A673 (cell line): ENCODE data around the gene SMIM45.

ENCODE experiments used
- BruUV-seq: library from RNA; stranded (reverse); fragments of 400-500 nt; replicated peaks from 2 replicates; lab custom pipeline; 2021; lab: Mats Ljungman, UMichigan
- CTCF ChIA-PET: fragments of 300-600 bp; sonication (Branson Sonifier 250); formaldehyde crosslinking; loops from one replicate; lab custom pipeline; 2022; ENCODE audit warnings: antibody characterized with exemption; lab: Charles Lee
- POLR2A ChIA-PET: fragments of 300-600 bp; sonication (Branson Sonifier 250); formaldehyde crosslinking; loops from one replicate; lab custom pipeline; 2022; ENCODE audit warnings: antibody characterized with exemption; ENCODE audit not compliant: low non-redundant PET; lab: Charles Lee
- DNase-seq: peaks from one replicate; pipeline ENCODE4 v3.0.0-alpha.2; 2015; ENCODE audit warnings: low spot score
- H3K27ac ChIP-seq: fragments of 200-600 bp; sonication (generic); 2 replicates; pipeline ENCODE4 v1.5.1; 2016; ENCODE audit warnings: mixed run types, low read depth, mild to moderate bottlenecking, mixed read lengths, antibody characterized with exemption, low read length; ENCODE audit not compliant: poor library complexity, severe bottlenecking
- H3K27me3 ChIP-seq: fragments of 200-600 bp; sonication (generic); replicated peaks from 2 replicates; pipeline ENCODE4 v1.6.1; 2017; ENCODE audit warnings: mixed run types, low read depth, mild to moderate bottlenecking, mixed read lengths, antibody characterized with exemption, low read length; ENCODE audit not compliant: insufficient read depth, poor library complexity
- H3K36me3 ChIP-seq: fragments of 200-600 bp; sonication (generic); 2 replicates; pipeline ENCODE4 v1.6.1; 2016; ENCODE audit warnings: mixed run types, mild to moderate bottlenecking, mixed read lengths, antibody characterized with exemption, low read length; ENCODE audit not compliant: insufficient read depth, poor library complexity, severe bottlenecking
- H3K4me1 ChIP-seq: fragments of 200-600 bp; sonication (generic); 2 replicates; pipeline ENCODE4 v1.6.1; 2017; ENCODE audit warnings: mixed run types, mild to moderate bottlenecking, mixed read lengths, antibody characterized with exemption, low read length; ENCODE audit not compliant: insufficient read depth, poor library complexity, severe bottlenecking
- H3K4me3 ChIP-seq: fragments of 200-600 bp; sonication (generic); 2 replicates; pipeline ENCODE4 v1.5.1; 2016; ENCODE audit warnings: low read depth, mixed run types, mild to moderate bottlenecking, mixed read lengths, low read length; ENCODE audit not compliant: poor library complexity, severe bottlenecking
- H3K9me3 ChIP-seq: fragments of 200-600 bp; sonication (generic); 2 replicates; pipeline ENCODE4 v1.6.1; 2016; ENCODE audit warnings: mixed run types, low read depth, mild to moderate bottlenecking, mixed read lengths, antibody characterized with exemption, low read length; ENCODE audit not compliant: poor library complexity, severe bottlenecking
- EZH2 ChIP-seq: fragments of 200-600 bp; sonication (generic); IDR thresholded peaks from 2 replicates; pipeline ENCODE4 v1.6.1; 2017; ENCODE audit warnings: borderline replicate concordance, low read depth, mild to moderate bottlenecking, mixed read lengths, antibody characterized with exemption, low read length; ENCODE audit not compliant: poor library complexity, severe bottlenecking
- intact Hi-C: fragments of 100-400 bp; cut with micrococcal nuclease; formaldehyde crosslinking; loops from one replicate; pipeline ENCODE4 v1.10.0; 2022; ENCODE audit not compliant: unreplicated experiment
- TF ChIP-seq, protein P1 (sequence below): fragments of 300-800, 200-600 bp; sonication (generic); conservative IDR thresholded peaks from 2 replicates; pipeline ENCODE4 v1.5.1; 2017; ENCODE audit warnings: low read depth, mild to moderate bottlenecking, antibody characterized with exemption, low read length, moderate library complexity, mixed read lengths

Gene SMIM45

DNA sequence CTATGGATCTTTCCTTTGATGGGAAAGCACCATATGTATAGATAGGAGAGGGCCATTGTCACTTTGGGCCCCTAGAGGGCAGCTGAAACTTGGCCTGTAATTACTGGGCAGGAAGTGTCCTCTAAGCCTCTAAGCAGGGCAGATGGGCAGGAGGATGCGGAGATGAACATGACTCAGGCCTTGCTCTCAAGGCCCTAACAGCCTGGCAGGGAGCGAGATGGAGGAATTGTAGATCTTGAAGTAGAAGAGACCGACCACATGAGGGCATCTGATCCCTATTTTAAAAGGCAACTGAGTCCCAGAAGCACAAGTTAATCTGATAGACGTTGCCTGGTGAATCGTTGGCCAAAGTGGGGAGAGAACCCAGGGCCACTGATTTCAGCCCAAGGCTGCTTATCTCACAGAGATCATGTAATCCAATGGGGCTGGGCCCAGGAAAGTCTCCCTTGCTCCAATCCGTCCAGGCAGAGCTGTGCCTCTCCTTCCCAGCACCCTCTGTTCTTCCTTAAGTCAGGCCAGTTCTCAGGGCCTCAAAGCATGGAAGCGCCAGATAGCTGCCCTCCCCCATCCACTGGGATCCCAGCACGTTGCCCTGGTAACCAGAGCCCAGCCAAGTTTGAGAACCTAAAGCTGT is 14.8 kb downstream of the SMIM45 start:
- H3K4me3 ChIP-seq, result no peak overlapping the region
- no TSS peak for BruUV-seq
- DNase-seq, result peak; percentile 79
- TF ChIP-seq, protein P1, sequence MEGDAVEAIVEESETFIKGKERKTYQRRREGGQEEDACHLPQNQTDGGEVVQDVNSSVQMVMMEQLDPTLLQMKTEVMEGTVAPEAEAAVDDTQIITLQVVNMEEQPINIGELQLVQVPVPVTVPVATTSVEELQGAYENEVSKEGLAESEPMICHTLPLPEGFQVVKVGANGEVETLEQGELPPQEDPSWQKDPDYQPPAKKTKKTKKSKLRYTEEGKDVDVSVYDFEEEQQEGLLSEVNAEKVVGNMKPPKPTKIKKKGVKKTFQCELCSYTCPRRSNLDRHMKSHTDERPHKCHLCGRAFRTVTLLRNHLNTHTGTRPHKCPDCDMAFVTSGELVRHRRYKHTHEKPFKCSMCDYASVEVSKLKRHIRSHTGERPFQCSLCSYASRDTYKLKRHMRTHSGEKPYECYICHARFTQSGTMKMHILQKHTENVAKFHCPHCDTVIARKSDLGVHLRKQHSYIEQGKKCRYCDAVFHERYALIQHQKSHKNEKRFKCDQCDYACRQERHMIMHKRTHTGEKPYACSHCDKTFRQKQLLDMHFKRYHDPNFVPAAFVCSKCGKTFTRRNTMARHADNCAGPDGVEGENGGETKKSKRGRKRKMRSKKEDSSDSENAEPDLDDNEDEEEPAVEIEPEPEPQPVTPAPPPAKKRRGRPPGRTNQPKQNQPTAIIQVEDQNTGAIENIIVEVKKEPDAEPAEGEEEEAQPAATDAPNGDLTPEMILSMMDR, result peak; percentile 60
- no peak for TF ChIP-seq EZH2
- no peaks in the 10 kb centered on the region for H3K27me3 ChIP-seq
- intact Hi-C loops, result loop anchor here (2.0 to 5.0 kb wide), 2 partner anchors 146 to 471 kb away; no protein-coding TSS in a partner anchor
- CTCF ChIA-PET, result interaction anchor here (0.5 to 0.6 kb wide), 2 partner anchors 146 to 491 kb away, joined by 3 to 10 read pairs; no protein-coding TSS in a partner anchor
- H3K36me3 ChIP-seq, result no peaks in the 10 kb centered on the region
- H3K9me3 ChIP-seq, result no peaks in the 10 kb centered on the region
- peaks cover 12% of the 10 kb centered on the region for H3K4me1 ChIP-seq
- POLR2A ChIA-PET, result interaction anchor here (0.7 kb wide), 1 partner anchor 54 kb away, joined by 26 read pairs; no protein-coding TSS in a partner anchor
- H3K27ac ChIP-seq, result no peak overlapping the region

DNA sequence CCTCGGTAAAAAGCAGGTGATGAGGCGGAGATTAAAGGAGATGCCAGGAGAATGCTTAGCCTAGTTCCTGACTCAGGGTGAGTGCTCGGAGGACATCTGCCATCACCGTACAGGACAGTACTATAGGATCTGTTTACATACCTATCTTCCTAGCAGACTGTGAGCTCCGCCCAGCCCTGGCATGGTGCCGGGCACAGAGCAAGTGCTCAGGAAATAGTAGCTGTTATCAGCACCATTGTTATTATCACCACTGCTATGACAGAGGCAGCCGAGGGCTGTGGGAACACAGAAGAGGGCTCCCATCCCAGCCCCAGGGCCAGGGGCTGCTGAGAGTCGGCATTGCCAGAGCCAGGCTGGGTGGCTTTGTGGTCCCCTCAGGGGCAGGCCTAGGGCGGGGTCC is 16.7 kb downstream of the SMIM45 start:
- TF ChIP-seq EZH2, result no peak
- TF ChIP-seq, protein P1, result no peak
- POLR2A ChIA-PET, result no interaction called here

DNA sequence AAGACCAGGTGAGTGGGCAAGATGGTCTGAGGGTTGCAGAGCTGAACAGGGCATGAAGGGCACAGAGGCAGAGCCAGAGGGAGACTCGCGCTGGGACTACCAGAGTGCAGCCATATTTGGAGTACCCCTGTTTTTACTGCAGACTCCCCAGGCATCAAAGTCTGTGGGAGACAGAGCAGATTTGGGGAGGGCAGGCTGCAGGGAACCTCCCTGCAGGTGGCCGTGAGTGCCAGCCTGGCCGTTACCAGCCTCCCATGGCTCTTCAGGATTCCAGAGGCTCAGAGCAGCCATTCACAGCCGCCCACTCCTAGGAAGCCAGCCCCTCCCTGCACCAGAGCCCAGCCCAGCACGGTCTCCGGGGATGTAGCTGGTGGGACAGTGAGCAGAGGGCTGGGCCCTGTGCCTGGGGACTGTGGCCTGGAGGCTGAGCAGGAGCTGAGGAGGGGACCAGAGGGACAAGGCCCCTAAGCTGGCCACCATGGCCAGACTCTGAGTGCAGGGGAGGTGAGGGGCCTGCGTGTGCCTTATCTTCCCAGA is 17.2 kb downstream of the SMIM45 start, which contains the start of gene SEPTIN3:
SEPTIN3 (plus strand) TSS at position 334 of the 537 bp plus-strand sequence. CDS start 2,050 bp downstream, outside the sequence.
- Histone ChIP-seq H3K4me1 (peaks cover 12% of the 10 kb centered on the region), H3K9me3 (no peaks in the 10 kb centered on the region), H3K4me3 (no peak within 1 kb of the TSS), H3K27ac (no peak within 1 kb of the TSS), H3K27me3 (no peaks in the 10 kb centered on the region), H3K36me3 (no peaks in the 10 kb centered on the region)
- no TSS peak for BruUV-seq
- DNase-seq, result peak; percentile 41
- CTCF ChIA-PET, result interaction anchor here (0.7 to 0.9 kb wide), 2 partner anchors 12 to 504 kb away, joined by 3 to 8 read pairs; no protein-coding TSS in a partner anchor
- POLR2A ChIA-PET, result interaction anchor here (0.6 kb wide), 1 partner anchor 488 kb away, joined by 3 read pairs; no protein-coding TSS in a partner anchor
- TF ChIP-seq, protein P1, result no peak
- no peak for TF ChIP-seq EZH2
- intact Hi-C loops, result loop anchor here (5.0 kb wide), 1 partner anchor 468 kb away; no protein-coding TSS in a partner anchor

More for the DNA sequence above, 16.7 kb downstream of the SMIM45 start:
- Histone ChIP-seq H3K4me3 (no peak overlapping the region), H3K27me3 (no peaks in the 10 kb centered on the region), H3K4me1 (peaks cover 12% of the 10 kb centered on the region), H3K9me3 (no peaks in the 10 kb centered on the region), H3K36me3 (no peaks in the 10 kb centered on the region), H3K27ac (no peak overlapping the region)
- no TSS peak for BruUV-seq
- CTCF ChIA-PET, result interaction anchor here (0.7 to 0.9 kb wide), 2 partner anchors 12 to 505 kb away, joined by 3 to 8 read pairs; no protein-coding TSS in a partner anchor
- intact Hi-C loops, result loop anchor here (5.0 kb wide), 1 partner anchor 469 kb away; no protein-coding TSS in a partner anchor
- DNase-seq, result peak; percentile 41
